H9 (cell line): ENCODE results near the gene SAMD8. TPM values are rescaled to one million over a fixed set of nuclear protein-coding genes. Genes with fewer than 3 reads are reported as not detected.

Source experiments
- DNase-seq: peaks from one replicate; pipeline ENCODE4 v3.0.0-alpha.2; 2017
- H2AFZ ChIP-seq: one replicate; pipeline ENCODE4 v1.6.1; 2013; ENCODE audit warnings: mild to moderate bottlenecking, low read length, control low read depth, moderate library complexity
- H2AK5ac ChIP-seq: 2 replicates; pipeline ENCODE4 v1.6.1; 2013; ENCODE audit warnings: low read length, control low read depth, mixed read lengths; ENCODE audit not compliant: insufficient read length
- H2BK120ac ChIP-seq: one replicate; pipeline ENCODE4 v1.6.1; 2013; ENCODE audit warnings: low read depth, mild to moderate bottlenecking, low read length, control low read depth, inconsistent platforms; ENCODE audit not compliant: poor library complexity, severe bottlenecking
- H2BK12ac ChIP-seq: 2 replicates; pipeline ENCODE4 v1.6.1; 2013; ENCODE audit warnings: low read length, control low read depth, mixed read lengths, low read depth; ENCODE audit not compliant: insufficient read length
- H2BK15ac ChIP-seq: 2 replicates; pipeline ENCODE4 v1.6.1; 2013; ENCODE audit warnings: low read depth, low read length, control low read depth
- H2BK20ac ChIP-seq: one replicate; pipeline ENCODE4 v1.6.1; 2013; ENCODE audit warnings: low read depth, mild to moderate bottlenecking, low read length, control low read depth, inconsistent platforms; ENCODE audit not compliant: poor library complexity, severe bottlenecking
- H2BK5ac ChIP-seq: 2 replicates; pipeline ENCODE4 v1.6.1; 2013; ENCODE audit warnings: low read length, control low read depth, mixed read lengths; ENCODE audit not compliant: insufficient read length
- H3K14ac ChIP-seq: 2 replicates; pipeline ENCODE4 v1.6.1; 2013; ENCODE audit warnings: low read length, control low read depth; ENCODE audit not compliant: insufficient read depth
- H3K18ac ChIP-seq: 2 replicates; pipeline ENCODE4 v1.6.1; 2013; ENCODE audit warnings: low read depth, mild to moderate bottlenecking, mixed read lengths, low read length, control low read depth; ENCODE audit not compliant: insufficient read length
- H3K23ac ChIP-seq: 2 replicates; pipeline ENCODE4 v1.6.1; 2013; ENCODE audit warnings: low read length, control low read depth, mixed read lengths, low read depth; ENCODE audit not compliant: insufficient read length
- H3K23me2 ChIP-seq: 2 replicates; pipeline ENCODE4 v1.6.1; 2013; ENCODE audit warnings: low read depth, mild to moderate bottlenecking, mixed read lengths, low read length, control low read depth; ENCODE audit not compliant: insufficient read length, poor library complexity, severe bottlenecking
- H3K27ac ChIP-seq: 2 replicates; pipeline ENCODE4 v1.5.1; 2013; ENCODE audit warnings: low read length, control low read depth, mixed read lengths, low read depth; ENCODE audit not compliant: insufficient read length
- H3K27me3 ChIP-seq: 2 replicates; pipeline ENCODE4 v1.6.1; 2013; ENCODE audit warnings: low read length, control low read depth, inconsistent platforms; ENCODE audit not compliant: insufficient read depth
- H3K4ac ChIP-seq: 2 replicates; pipeline ENCODE4 v1.6.1; 2013; ENCODE audit warnings: low read depth, mild to moderate bottlenecking, control low read depth, inconsistent platforms, low read length, moderate library complexity
- H3K4me1 ChIP-seq: 2 replicates; pipeline ENCODE4 v1.6.1; 2013; ENCODE audit warnings: low read length, control low read depth, inconsistent platforms; ENCODE audit not compliant: insufficient read depth
- H3K4me2 ChIP-seq: 2 replicates; pipeline ENCODE4 v1.6.1; 2013; ENCODE audit warnings: low read length, control low read depth, mixed read lengths; ENCODE audit not compliant: insufficient read length, insufficient read depth
- H3K56ac ChIP-seq: 2 replicates; pipeline ENCODE4 v1.6.1; 2013; ENCODE audit warnings: low read depth, mild to moderate bottlenecking, mixed read lengths, low read length, control low read depth; ENCODE audit not compliant: insufficient read length
- H3K79me1 ChIP-seq: 2 replicates; pipeline ENCODE4 v1.6.1; 2013; ENCODE audit warnings: low read depth, mild to moderate bottlenecking, moderate library complexity, low read length, control low read depth, inconsistent platforms; ENCODE audit not compliant: insufficient read depth, poor library complexity, severe bottlenecking
- H3K79me2 ChIP-seq: 2 replicates; pipeline ENCODE4 v1.6.1; 2013; ENCODE audit warnings: low read length, control low read depth, inconsistent platforms; ENCODE audit not compliant: insufficient read depth
- H3K9ac ChIP-seq: 2 replicates; pipeline ENCODE4 v1.6.1; 2013; ENCODE audit warnings: low read length, control low read depth, mixed read lengths; ENCODE audit not compliant: insufficient read length; ENCODE audit errors: extremely low read depth
- H3K9me3 ChIP-seq: one replicate; pipeline ENCODE4 v1.6.1; 2013; ENCODE audit warnings: low read depth, low read length, inconsistent platforms; ENCODE audit not compliant: control insufficient read depth
- H3T11ph ChIP-seq: one replicate; pipeline ENCODE4 v1.6.1; 2013; ENCODE audit warnings: mild to moderate bottlenecking, low read length, control low read depth, inconsistent platforms
- H4K20me1 ChIP-seq: one replicate; pipeline ENCODE4 v1.6.1; 2013; ENCODE audit not compliant: control insufficient read depth, insufficient read length, insufficient read depth
- H4K5ac ChIP-seq: 2 replicates; pipeline ENCODE4 v1.6.1; 2013; ENCODE audit warnings: low read depth, mild to moderate bottlenecking, mixed read lengths, low read length, control low read depth; ENCODE audit not compliant: insufficient read length
- H4K8ac ChIP-seq: replicated peaks from 2 replicates; pipeline ENCODE4 v1.6.1; 2013; ENCODE audit warnings: low read length, control low read depth, mixed read lengths, low read depth; ENCODE audit not compliant: insufficient read length
- H4K91ac ChIP-seq: 2 replicates; pipeline ENCODE4 v1.6.1; 2013; ENCODE audit warnings: low read depth, mild to moderate bottlenecking, moderate library complexity, mixed read lengths, low read length, control low read depth; ENCODE audit not compliant: insufficient read length
- H3K27ac Mint-ChIP-seq, 3 experiments: 2 replicates in 2 of 3; 3 replicates in 1 of 3; pipeline ENCODE4 v1.8.0; 2020 to 2021; ENCODE audit warnings: mixed read lengths in 3 of 3, mild to moderate bottlenecking in 1 of 3, moderate library complexity in 1 of 3
- H3K27me3 Mint-ChIP-seq: 2 replicates; pipeline ENCODE4 v1.8.0; 2021; ENCODE audit warnings: low read depth, mild to moderate bottlenecking, moderate library complexity, mixed read lengths
- H3K36me3 Mint-ChIP-seq, 3 experiments: 2 replicates in 2 of 3; 3 replicates in 1 of 3; pipeline ENCODE4 v1.8.0; 2020 to 2021; ENCODE audit warnings: low read depth in 3 of 3, mixed read lengths in 3 of 3; ENCODE audit not compliant: insufficient read depth in 1 of 3
- H3K4me1 Mint-ChIP-seq, 2 experiments: 2 replicates each; pipeline ENCODE4 v1.8.0; 2020; ENCODE audit warnings: mixed read lengths in 2 of 2
- H3K4me3 Mint-ChIP-seq, 2 experiments: 2 replicates in 1 of 2; 3 replicates in 1 of 2; pipeline ENCODE4 v1.8.0; 2020 to 2021; ENCODE audit warnings: mild to moderate bottlenecking in 2 of 2, mixed read lengths in 2 of 2, moderate library complexity in 1 of 2
- H3K9me3 Mint-ChIP-seq, 2 experiments: 2 replicates in 1 of 2; 3 replicates in 1 of 2; pipeline ENCODE4 v1.8.0; 2020; ENCODE audit warnings: mild to moderate bottlenecking in 2 of 2, mixed read lengths in 2 of 2, moderate library complexity in 1 of 2
- WGBS: extraction: QIAGEN DNeasy Blood & Tissue Kit; methylation state at CpG from one replicate; pipeline ENCODE4 v1.1.7; 2013; ENCODE audit warnings: missing lambda C conversion rate, low lambda C conversion rate, mixed read lengths; ENCODE audit not compliant: insufficient read length; ENCODE audit errors: extremely low coverage; 5-methylcytosine and 5-hydroxymethylcytosine counted together
- long read RNA-seq: library from polyadenylated mRNA; unstranded; transcript quantifications from one replicate; pipeline ENCODE4 v2.0.0, GENCODE V29; 2020
- total RNA-seq: library from RNA; stranded (reverse); gene quantifications from 2 replicates; pipeline ENCODE4 v1.2.1, GENCODE V29; 2021
- TF ChIP-seq, protein P1 (sequence below): fragments of 200-600 bp; sonication (generic); conservative IDR thresholded peaks from 3 replicates; pipeline ENCODE4 v1.8.0; 2021; ENCODE audit warnings: antibody characterized with exemption, mild to moderate bottlenecking

Gene SAMD8
- 16.7 and 18.8 TPM in 2 replicates for total RNA-seq
- long read RNA-seq, transcript SAMD8-202 (6 exons, 1,654 nt): major isoform, 21 of 32 reads
- long read RNA-seq, partial matches to known transcripts: 3 of 32 reads
- long read RNA-seq, other reads (novel, unspliced or antisense): 8 of 32 reads

DNA sequence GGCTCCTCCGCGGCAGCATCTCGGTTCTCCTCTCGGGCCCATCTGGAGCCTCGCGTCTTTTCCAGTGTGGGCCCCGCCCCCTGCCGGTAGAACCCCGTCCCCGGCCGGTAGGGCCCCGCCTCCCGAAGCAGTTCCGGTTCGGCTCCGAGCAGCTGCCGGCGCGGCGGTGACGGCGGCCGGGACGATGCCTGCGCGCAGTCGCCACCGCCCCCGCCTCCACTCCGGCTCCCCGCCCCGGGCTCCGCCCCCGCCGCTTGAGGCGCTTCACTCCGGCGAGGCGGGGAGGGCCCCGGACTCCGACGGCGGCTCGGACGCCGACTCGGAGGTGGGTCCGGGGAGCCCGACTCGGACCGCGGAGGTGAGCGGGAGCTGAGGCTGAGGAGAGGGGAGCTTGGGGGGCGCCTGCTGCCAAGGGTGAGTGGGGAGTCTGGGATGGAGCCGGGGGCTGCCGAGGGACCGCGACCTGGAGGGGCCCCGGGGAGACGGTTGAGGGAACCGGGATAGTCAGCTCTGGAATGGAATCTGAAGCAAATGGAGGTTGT is at the start of gene SAMD8:
Gene SAMD8, plus strand, starts transcription at position 292 of the 542 bp plus-strand sequence. CDS start 38,873 bp downstream, outside the sequence.
- peaks cover 0 to 2% of the 10 kb centered on the region in 2 experiments; a peak in 1 of 5 replicates for H3K9me3 Mint-ChIP-seq
- no CpG with 5 or more reads among the region's 61 CpGs for WGBS

More for the DNA sequence above, at the start of gene SAMD8:
- Histone ChIP-seq H4K8ac (no peak within 1 kb of the TSS), H2BK5ac (no peak within 1 kb of the TSS), H3K9me3 (no peaks in the 10 kb centered on the region), H2BK12ac (no peak within 1 kb of the TSS), H3K4me1 (peaks cover 5% of the 10 kb centered on the region; the same call in 1 of the 2 replicates), H3K14ac (peak within 1 kb of the TSS; percentile 58), H3K4ac (no peak within 1 kb of the TSS), H3K4me2 (peak within 1 kb of the TSS; percentile 88), H3K23ac (no peak within 1 kb of the TSS), H3K18ac (peak within 1 kb of the TSS; percentile 61), H4K20me1 (no peaks in the 10 kb centered on the region), H2BK120ac (no peak within 1 kb of the TSS), H4K91ac (no peak within 1 kb of the TSS), H3K79me2 (peaks cover 7% of the 10 kb centered on the region; the same call in 1 of the 2 replicates), H3K27me3 (no peaks in the 10 kb centered on the region), H3K9ac (peak within 1 kb of the TSS; percentile 82), H2BK20ac (no peak within 1 kb of the TSS), H3K23me2 (peaks cover 7% of the 10 kb centered on the region), H2BK15ac (no peak within 1 kb of the TSS), H3T11ph (no peak within 1 kb of the TSS), H3K79me1 (peaks cover 4% of the 10 kb centered on the region), H3K27ac (peak within 1 kb of the TSS; percentile 76), H2AFZ (no peak within 1 kb of the TSS), H4K5ac (no peak within 1 kb of the TSS), H3K56ac (no peak within 1 kb of the TSS), H2AK5ac (no peak within 1 kb of the TSS)
- Mint-ChIP-seq H3K4me1 (peaks cover 32 to 40% of the 10 kb centered on the region in 2 experiments), H3K27me3 (no peaks in the 10 kb centered on the region; the same call in 1 of the 2 replicates), H3K36me3 (no peaks in the 10 kb centered on the region; a peak in 1 of 7 replicates), H3K4me3 (peak within 1 kb of the TSS; percentile 90 to 98), H3K27ac (peak within 1 kb of the TSS; percentile 95 to 98 (median 97))
- TF ChIP-seq, protein P1, sequence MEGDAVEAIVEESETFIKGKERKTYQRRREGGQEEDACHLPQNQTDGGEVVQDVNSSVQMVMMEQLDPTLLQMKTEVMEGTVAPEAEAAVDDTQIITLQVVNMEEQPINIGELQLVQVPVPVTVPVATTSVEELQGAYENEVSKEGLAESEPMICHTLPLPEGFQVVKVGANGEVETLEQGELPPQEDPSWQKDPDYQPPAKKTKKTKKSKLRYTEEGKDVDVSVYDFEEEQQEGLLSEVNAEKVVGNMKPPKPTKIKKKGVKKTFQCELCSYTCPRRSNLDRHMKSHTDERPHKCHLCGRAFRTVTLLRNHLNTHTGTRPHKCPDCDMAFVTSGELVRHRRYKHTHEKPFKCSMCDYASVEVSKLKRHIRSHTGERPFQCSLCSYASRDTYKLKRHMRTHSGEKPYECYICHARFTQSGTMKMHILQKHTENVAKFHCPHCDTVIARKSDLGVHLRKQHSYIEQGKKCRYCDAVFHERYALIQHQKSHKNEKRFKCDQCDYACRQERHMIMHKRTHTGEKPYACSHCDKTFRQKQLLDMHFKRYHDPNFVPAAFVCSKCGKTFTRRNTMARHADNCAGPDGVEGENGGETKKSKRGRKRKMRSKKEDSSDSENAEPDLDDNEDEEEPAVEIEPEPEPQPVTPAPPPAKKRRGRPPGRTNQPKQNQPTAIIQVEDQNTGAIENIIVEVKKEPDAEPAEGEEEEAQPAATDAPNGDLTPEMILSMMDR: peak; percentile 45
- no peak for DNase-seq
